Astrocyte of the spinal cord (primary cell): ENCODE results near the gene WWOX.
A peak's percentile ranks its signal among the peaks of the same experiment; 100 is the strongest.

ENCODE experiments used
- DNase-seq: peaks from one replicate; pipeline ENCODE4 v3.0.0; 2011; ENCODE audit warnings: low read depth, low spot score
- H3K4me3 ChIP-seq: 2 replicates; pipeline ENCODE4 v1.5.1; 2011; ENCODE audit warnings: low read depth, mild to moderate bottlenecking, low read length, moderate library complexity
- CTCF ChIP-seq: IDR thresholded peaks from 2 replicates; pipeline ENCODE4 v1.5.1; 2012; ENCODE audit warnings: low read depth, mild to moderate bottlenecking, low read length, inconsistent platforms
- in situ Hi-C: cut with HindIII; loops from 2 replicates; pipeline ENCODE4 v1.10.0; 2017; ENCODE audit warnings: low sequenced_read_pairs

The WWOX gene

GRCh38 chr16:78230832-78231231 is 131.4 kb downstream of the WWOX start:
- no peak overlapping the region for H3K4me3 ChIP-seq
- DNase-seq = peak; percentile 13
- TF ChIP-seq CTCF = no peak
- in situ Hi-C loops = no loop called here

GRCh38 chr16:78235168-78235800 is 135.8 kb downstream of the WWOX start:
- peak; percentile 70 for DNase-seq
- no peak overlapping the region for H3K4me3 ChIP-seq
- in situ Hi-C loops = no loop called here
- TF ChIP-seq CTCF = peak; percentile 97

- in situ Hi-C loops = no loop called here
Measured at GRCh38 chr16:78235876-78236275, 136.4 kb downstream of the WWOX start.

GRCh38 chr16:78237841-78238240 is 138.4 kb downstream of the WWOX start:
- DNase-seq = no peak
- in situ Hi-C loops = no loop called here
- no peak for TF ChIP-seq CTCF
- no peak overlapping the region for H3K4me3 ChIP-seq

More at GRCh38 chr16:78235876-78236275, 136.4 kb downstream of the WWOX start:
- no peak for DNase-seq
- no peak overlapping the region for H3K4me3 ChIP-seq
- TF ChIP-seq CTCF = no peak

- in situ Hi-C loops = no loop called here
- TF ChIP-seq CTCF = no peak
- no peak for DNase-seq
- no peak overlapping the region for H3K4me3 ChIP-seq
Measured at GRCh38 chr16:78240459-78241222, 141.2 kb downstream of the WWOX start.

GRCh38 chr16:78242239-78242630 is 142.8 kb downstream of the WWOX start:
- no peak for TF ChIP-seq CTCF
- H3K4me3 ChIP-seq = no peak overlapping the region
- no peak for DNase-seq
- in situ Hi-C loops = no loop called here
